Esophagus squamous epithelium (tissue), 4 donors: Measurements from ENCODE around the gene KDM3B.

ENCODE experiments used
- CTCF ChIP-seq, 6 experiments: fragments of 450-650 bp in 4 of 6; fragments of 200-600 bp in 2 of 6; sonication (generic) in 2 of 6; IDR thresholded peaks; one replicate each; pipeline ENCODE4 v1.5.1; 2016 to 2019; ENCODE audit warnings: antibody characterized with exemption in 6 of 6, mild to moderate bottlenecking in 4 of 6, moderate library complexity in 4 of 6
- POLR2A ChIP-seq, 4 donors: fragments of 450-650 bp; IDR thresholded peaks; one replicate each; pipeline ENCODE4 v1.6.1; 2017; ENCODE audit warnings: antibody characterized with exemption in 4 of 4, mild to moderate bottlenecking in 4 of 4, moderate library complexity in 3 of 4

- TF ChIP-seq CTCF (IDR thresholded peaks at IDR 0.05) (no peak), POLR2A (IDR thresholded peaks at IDR 0.05) (no peak)
Observed at GRCh38 chr5:138435943-138436342, 83.5 kb downstream of the KDM3B start.
